Left renal pelvis (tissue), 4 donors: ENCODE data around the gene SPOCK2. TPM values are rescaled to one million over a fixed set of nuclear protein-coding genes. Genes with fewer than 3 reads are reported as not detected.
"Not testable (repeated sequence)": the region's sequence is repeated elsewhere in the genome, so short reads cannot be mapped to it uniquely, and the experiment has no call there.

ENCODE experiments used
- DNase-seq, 4 donors: peaks; one replicate each; pipeline ENCODE4 v3.0.0-alpha.2; 2013; ENCODE audit warnings: low read depth in 4 of 4, low spot score in 3 of 4
- polyA plus RNA-seq, 4 donors: library from polyadenylated mRNA; unstranded; fragments of 120-200 nt; gene quantifications; one replicate each; pipeline ENCODE4 v1.2.1, GENCODE V29; 2013; ENCODE audit not compliant: insufficient read length in 4 of 4

The SPOCK2 gene
- polyA plus RNA-seq, result 100 to 1,000 TPM in 3 of 4 donors, 10 to 100 TPM in 1; 27.1 to 157 (median 138) TPM

- DNase-seq, result peak in 1 of 4 donors; percentile 61
Measured at GRCh38 chr10:72087969-72088888, at the start of gene SPOCK2. Gene SPOCK2, minus strand, starts transcription at chr10:72088551. Its CDS starts 223 bp downstream, at chr10:72088328.

DNA sequence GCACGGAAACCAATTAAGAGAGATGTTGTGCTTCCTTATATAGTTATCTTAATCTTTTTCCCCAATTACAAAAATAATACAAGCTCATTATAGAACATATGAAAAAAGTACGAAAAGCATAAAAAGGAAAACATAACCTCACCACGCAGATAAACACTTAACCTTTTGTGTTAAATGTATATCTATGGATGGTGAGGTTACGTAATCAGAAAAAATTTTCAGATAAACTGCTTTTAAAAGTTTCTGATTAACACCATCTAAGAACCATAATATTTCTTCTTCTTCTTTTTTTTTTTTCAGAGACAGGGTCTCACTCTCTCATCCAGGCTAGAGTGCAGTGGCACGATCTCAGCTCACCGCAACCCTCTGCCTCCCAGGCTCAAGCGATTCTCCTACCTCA lies 49.2 kb upstream of the SPOCK2 start:
- DNase-seq, result no peak

DNA sequence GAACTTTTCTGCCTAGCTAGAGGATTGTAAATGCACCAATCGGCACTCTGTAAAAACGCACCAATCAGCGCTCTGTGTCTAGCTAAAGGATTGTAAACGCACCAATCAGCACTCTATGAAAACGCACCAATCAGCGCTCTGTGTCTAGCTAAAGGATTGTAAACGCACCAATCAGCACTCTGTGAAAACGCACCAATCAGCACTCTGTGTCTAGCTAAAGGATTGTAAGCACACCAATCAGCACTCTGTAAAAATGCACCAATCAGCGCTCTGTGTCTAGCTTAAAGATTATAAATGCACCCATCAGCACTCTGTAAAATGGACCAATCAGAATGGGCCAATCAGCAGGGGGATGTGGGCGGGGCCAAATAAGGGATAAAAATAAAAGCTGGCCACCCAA lies 47.9 kb upstream of the SPOCK2 start:
- not testable (repeated sequence) for DNase-seq

- DNase-seq, result no peak
Measured at GRCh38 chr10:72134785-72135767, 46.7 kb upstream of the SPOCK2 start.

DNA sequence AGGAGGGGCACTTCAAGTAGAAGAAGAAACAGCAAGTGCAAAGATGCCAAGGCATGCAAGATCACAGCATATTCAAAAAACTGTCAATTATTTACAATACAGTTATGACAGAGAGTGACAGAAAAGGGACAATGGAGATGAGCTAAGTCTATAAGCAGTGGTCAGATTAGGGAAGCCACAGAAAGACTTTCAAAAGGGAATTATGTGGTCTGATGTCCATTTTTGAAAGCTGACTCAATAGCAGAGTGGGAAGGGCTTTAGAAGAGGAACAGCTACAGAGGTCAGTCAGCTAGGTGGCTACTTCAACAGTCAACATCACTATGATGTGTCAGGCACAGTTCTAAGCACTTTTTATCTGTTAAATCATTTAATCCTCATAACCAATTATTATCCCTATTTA lies 45.2 kb upstream of the SPOCK2 start:
- no peak for DNase-seq

DNA sequence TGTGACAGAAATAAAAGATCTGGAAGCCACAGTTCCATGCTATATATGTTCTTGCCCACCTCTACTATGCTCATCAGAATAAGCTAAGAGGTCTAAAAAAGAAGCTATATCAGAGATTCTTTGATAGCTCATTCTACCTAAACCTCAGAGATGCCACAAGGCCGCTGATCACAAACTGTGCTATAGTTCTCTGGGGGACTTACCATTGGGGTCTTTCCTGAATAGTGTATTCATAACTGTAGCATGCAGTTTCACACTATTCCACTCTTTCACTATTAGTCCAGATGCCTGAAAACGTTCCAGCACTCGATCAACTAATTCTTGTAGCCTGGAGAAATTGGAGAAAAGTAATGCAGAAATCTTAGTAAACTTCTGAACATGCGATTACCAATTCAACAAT lies 44.5 kb upstream of the SPOCK2 start:
- no peak for DNase-seq

DNA sequence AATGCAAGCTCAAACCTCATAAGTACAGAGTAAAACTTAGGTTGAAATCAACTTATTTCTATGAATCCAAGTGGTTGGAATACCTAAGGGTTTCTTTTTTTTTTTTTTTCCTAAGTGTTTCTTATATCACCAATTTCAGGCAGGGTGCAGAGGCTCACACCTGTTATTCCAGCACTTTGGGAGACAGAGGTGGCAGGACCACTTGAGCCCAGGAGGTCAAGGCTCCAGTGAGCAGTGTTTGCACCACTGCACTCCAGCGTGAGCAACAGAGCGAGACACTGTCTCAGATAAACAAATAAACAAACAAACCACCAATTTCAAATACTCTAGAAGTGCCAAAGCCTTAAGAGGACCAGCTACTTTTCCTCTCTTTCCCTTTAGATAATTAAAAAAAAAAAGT lies 39.2 kb upstream of the SPOCK2 start:
- no peak for DNase-seq

- DNase-seq, result no peak
Measured at GRCh38 chr10:72126872-72127232, 38.5 kb upstream of the SPOCK2 start.

- DNase-seq, result no peak
Measured at GRCh38 chr10:72126184-72126871, 38.0 kb upstream of the SPOCK2 start.

DNA sequence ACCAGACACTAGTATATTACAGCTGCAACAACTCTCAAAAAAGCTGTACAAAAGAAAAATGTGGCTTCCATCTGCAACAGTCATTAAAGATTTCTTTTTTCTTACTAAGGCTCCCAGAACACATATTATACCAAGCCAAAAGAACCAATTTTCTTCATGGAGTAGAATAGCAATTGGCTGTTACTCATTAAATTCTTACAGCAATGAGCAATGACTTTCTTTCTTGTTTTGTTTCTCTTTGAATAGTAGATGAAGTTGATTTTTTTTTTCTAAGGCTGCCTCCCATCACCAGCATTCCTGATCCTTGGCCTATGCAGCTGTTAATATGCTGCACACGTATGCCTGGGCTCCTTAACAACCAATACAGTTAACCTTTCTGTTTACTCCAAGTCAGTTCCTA lies 36.6 kb upstream of the SPOCK2 start:
- DNase-seq, result peak in 2 of 4 donors; percentile 35 to 50

- DNase-seq, result no peak
Measured at GRCh38 chr10:72124381-72124780, 36.0 kb upstream of the SPOCK2 start.

GRCh38 chr10:72123616-72124015 lies 35.3 kb upstream of the SPOCK2 start:
- no peak for DNase-seq

DNA sequence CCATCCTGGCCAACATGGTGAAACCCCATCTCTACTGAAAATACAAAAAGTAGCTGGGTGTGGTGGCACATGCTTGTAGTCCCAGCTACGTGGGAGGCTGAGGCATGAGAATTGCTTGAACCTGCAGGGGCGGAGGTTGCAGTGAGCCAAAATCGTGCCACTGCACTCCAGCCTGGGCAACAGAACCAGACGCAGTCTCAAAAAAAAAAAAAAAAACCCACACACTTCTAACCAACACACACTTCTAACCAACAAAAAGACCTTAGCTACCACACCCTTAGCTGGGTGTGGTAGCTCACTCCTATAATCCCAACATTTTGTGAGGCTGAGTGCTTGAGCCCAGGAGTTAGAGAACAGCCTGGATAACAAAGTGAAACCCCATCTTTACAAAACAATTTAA lies 33.9 kb upstream of the SPOCK2 start:
- DNase-seq, result no peak

DNA sequence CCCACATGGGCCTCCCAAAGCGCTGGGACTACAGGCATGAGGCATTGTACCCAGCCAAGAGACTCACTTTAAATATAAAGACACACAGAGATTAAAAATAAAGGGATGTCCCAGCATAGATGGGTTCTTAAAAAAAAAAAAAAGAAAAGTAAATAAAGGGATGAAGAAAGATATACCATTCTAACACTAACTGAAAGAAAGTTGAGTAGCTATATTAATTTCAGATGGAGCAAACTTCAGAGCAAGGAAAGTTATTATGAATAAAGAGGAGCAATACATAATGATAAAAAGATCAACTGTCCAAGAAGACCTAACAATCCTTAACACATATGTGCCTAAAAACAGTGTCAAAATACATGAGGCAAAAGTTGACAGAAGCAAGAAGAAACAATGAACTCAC lies 33.0 kb upstream of the SPOCK2 start:
- no peak for DNase-seq

GRCh38 chr10:72116372-72116771 lies 28.0 kb upstream of the SPOCK2 start:
- DNase-seq, result no peak

DNA sequence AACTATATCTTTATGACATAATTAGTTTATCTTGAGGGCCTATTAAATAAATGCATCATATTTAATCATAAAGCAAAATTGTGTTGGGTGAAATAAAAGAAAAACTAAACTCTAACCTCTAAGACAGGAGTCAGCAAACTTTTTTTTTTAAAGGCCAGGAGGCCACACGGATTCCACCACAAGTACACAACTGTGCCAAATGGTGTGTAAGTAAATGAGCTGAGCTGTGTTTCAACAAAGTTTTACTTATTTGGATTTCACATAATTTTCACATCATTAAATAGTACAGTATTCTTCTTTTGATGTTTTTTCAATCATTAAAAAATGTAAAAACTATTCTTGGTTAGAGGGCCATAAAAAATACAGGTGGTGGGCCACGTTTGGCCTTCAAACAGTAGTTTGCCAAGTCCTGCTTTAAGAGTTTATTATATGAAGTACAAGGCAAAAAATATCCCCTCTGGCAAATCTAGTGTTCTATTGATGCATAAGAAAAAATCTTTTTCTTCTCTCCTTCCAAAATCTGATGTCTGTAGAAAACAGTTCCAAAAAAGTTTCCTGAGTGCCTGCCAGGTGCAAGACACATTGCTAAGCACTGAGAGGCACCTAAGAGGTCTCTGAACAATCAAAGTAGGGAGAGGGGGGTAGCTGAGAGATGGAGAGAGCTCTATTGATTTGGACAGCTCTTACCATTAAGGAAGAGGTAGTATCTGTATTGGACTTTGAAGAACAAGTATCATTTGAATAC lies 26.5 kb upstream of the SPOCK2 start:
- DNase-seq, result no peak

DNA sequence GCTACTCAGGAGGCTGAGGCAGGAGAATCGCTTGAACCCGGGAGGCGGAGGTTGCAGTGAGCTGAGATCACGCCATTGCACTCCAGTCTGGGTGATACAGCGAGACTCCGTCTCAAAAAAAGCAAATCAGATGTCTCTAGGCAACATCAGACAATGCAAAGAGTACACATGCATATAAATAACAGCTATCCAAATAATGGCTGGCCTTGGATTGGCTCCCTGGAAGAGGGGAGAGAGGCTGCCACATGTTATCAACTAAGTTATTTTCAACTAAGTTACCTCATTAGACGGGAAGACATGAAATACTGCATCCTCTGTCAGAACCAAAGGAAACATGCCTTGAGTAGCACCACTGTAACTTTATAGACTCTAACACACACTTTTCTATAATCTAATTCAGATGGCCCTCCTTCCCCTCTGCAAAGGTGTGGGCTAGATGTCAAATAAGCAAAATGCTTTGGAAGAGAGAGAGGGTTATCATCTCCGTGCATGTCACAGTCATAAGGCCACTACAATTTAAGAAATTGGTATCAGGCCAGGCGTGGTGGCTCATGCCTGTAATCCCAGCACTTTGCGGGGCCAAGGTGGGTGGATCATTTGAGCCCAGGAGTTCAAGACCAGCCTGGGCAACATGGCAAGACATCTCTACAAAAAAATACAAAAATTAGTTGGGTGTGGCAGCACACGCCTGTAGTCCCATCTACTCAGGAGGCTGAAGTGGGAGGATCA lies 22.5 kb upstream of the SPOCK2 start:
- no peak for DNase-seq

DNA sequence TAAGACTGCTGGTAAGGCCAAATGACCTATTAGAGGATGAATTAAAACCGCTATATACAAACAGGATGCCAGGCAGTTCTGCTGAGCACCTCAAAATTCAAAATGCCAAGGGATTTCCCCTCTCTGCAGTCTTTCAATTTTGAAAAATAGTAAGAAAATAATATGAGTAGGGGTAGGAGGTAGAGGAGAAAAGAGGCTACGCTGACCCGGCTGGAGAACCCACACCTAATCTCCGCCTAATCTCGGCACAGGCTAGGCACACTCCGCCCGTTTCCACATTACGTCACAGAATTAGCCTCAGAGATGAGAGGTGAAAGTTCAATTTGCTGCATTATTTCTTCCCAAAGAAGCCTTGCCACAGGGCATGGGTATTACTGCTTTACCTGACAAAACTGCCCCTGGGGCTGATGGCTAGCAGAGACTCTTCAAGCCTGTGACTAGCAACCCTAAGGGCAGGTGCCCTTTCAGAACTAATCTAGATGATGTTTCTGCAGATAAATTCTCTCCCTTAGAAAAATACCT lies 21.3 kb upstream of the SPOCK2 start:
- no peak for DNase-seq
